GM18517 (cell line): Measurements from ENCODE around the gene HSD17B14.

Source experiments
- ATAC-seq: cut with Tn5 transposase; IDR thresholded peaks from one replicate; pipeline ENCODE4 v1.9.1; 2021; ENCODE audit warnings: mild to moderate bottlenecking, moderate library complexity; ENCODE audit not compliant: unreplicated experiment

HSD17B14 gene

DNA sequence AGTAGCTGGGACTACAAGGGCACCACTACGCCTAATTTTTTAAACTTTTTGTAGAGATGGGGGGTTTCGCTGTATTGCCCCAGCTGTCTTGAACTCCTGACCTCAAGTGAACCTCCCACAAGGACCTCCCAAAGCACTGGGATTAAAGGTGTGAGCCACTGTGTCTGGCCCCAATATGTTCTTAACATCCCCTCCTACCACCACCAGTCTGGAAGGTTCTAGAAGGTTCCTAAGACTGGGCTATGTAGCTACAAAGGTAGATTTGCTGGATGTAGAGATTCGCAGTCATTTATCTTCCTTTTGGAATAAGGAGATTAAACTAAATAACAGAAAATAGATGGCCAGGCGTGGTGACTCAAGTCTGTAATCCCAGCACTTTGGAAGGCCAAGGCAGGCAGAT, 5.3 kb downstream of the HSD17B14 start:
- no peak for ATAC-seq

DNA sequence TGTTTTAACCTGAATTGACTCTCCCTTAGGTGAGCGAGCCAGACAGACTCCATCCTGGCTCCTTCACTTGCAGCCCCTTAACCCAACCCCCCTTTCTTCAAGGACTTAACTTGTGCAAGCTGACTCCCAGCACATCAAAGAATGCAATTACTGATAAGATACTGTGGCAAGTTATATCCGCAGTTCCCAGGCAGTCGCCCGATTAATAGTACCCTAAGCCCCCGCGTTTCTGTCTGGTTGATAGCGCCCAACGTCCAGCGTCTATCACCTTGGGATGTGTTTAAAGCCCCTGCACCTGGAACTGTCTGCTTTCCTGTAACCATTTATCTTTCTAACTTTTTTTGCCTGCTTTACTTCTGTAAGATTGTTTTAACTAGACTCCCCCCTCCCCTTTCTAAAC, 6.2 kb downstream of the HSD17B14 start:
- ATAC-seq: no peak

DNA sequence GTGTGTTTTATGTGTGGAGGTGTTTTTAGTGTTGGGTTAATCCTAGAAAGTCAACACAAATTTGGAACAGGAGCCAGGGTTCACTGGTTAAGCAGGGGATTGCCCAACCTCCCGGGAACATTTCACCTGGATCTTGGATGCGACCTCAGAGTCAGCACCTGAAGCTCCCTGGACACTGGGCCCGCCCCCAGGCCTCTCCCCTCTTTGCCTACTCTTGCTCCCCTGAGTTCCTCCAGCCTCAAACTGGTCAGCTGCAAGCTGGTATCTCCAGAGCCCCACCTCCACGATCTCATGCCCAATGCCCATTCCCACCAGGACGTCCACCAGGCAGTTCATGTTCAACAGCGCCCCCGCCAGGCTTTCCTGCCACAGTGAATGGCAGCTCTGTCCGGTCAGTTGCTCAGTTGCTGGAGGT, 9.7 kb downstream of the HSD17B14 start:
- no peak for ATAC-seq

GRCh38 chr19:48822514-48822913, 13.8 kb downstream of the HSD17B14 start:
- no peak for ATAC-seq

DNA sequence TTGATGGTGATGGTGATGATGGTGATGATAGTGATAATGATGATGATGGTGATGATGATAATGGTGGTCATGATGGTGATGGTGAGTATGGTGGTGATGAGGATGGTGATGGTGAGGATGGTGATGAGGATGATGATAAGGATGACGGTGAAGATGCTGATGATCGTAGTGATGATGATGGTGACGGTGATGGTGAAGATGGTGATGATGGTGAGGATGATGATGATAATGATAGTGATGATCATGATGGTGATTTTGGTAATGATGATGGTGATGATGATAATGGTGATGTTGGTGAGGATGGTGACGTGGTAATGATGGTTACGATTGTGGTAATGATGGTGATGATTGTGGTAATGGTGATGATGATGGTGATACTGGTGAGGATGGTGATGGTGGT, 14.7 kb downstream of the HSD17B14 start:
- no peak for ATAC-seq

GRCh38 chr19:48819366-48819816, 16.9 kb downstream of the HSD17B14 start:
- no peak for ATAC-seq

DNA sequence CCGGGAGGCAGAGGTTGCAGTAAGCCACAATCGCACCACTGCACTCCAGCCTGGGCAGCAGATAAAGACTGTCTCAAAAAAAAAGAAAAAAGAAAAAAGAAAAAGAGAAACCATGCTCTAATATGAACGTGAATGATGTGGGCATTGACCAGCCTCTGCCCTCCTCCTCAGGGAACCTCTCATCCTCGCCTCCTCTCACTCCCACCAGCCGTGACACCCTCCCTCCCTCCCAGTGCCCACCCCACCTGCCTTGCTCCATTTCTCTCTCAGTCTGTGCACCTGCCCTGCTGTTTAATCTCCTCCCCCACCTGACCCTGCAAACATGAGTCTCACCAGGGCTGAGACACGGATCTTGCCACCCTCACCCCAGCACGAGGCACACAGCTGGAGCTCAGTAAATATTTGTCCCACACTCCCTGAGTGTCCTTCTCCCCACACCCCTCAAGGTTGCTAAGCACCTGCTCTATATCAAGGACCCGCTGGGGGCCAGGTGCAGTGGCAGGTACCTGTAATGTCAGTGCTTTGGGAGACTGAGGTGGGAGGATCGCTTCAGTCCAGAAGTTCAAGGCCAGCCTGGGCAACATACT, 18.0 kb downstream of the HSD17B14 start:
- ATAC-seq: no peak

DNA sequence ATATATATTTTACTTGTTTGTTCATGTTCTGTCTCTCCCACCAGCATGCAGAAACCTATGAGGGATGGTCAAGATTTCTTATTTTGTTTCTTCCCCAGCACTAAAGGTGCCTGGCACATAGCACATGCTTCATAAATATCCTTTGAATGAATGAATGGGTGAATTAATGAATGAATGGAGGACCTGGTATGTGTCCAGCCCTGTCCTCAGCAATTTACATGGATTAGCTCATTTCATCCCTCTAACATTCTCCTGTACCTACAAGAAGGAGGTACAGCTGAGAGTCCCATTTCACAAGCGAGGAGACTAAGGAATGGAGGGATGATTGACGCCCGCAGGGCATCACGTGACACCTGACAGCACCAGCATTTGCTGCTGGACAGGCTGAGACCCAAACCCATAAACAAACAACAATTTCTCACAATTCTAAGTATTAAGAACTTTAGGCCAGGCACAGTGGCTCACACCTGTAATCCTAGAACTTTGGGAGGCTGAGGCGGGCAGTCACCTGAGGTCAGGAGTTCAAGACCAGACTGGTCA, 18.6 kb downstream of the HSD17B14 start:
- no peak for ATAC-seq

DNA sequence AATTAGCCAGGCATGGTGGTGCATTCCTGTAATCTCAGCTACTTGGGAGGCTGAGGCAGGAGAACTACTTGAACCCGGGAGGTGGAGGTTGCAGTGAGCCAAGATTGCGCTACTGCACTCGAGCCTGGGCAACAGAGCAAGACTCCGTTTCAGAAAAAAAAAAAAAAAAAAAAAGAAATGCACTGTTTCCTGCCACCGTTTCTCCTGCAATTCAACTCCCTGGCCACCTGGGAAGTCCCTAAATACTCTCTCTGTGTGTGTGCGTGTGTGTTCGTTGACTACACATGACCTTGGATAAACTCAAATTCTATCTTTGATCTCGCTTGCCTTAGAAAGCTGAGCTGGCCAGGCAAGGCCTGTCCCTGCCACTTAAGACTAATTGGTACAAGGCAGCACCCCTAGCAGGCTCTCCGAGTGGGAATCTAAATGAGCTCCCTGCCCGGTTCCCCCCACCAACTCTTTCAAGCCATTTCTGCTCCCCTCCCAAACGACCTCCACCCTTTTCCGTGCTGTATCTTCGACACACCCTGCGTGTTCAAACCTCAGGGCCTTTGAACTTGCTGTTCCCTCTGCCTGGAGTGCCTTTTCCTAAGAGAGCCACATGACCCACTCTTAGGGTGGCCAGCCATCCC, 20.3 kb downstream of the HSD17B14 start:
- no peak for ATAC-seq

DNA sequence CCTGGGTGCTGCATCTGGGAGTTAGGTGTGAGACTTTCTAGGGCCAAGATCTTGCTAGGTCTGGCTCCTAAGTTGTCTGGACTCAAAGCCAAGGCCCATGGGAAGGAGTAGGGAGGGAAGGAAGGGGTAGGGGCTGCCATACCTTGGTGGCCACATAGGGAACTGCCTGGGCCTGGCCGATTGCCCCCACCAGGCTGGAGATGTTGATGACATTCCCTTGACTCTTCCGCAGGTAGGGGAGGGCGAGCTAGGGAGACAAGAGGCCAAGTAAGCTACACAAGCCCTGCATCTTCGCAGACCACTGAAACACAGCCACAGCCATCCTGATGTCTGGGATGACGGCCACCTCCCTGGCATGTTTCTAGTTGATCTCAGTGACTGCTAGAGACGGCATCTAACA, 21.4 kb downstream of the HSD17B14 start:
- ATAC-seq: no peak

DNA sequence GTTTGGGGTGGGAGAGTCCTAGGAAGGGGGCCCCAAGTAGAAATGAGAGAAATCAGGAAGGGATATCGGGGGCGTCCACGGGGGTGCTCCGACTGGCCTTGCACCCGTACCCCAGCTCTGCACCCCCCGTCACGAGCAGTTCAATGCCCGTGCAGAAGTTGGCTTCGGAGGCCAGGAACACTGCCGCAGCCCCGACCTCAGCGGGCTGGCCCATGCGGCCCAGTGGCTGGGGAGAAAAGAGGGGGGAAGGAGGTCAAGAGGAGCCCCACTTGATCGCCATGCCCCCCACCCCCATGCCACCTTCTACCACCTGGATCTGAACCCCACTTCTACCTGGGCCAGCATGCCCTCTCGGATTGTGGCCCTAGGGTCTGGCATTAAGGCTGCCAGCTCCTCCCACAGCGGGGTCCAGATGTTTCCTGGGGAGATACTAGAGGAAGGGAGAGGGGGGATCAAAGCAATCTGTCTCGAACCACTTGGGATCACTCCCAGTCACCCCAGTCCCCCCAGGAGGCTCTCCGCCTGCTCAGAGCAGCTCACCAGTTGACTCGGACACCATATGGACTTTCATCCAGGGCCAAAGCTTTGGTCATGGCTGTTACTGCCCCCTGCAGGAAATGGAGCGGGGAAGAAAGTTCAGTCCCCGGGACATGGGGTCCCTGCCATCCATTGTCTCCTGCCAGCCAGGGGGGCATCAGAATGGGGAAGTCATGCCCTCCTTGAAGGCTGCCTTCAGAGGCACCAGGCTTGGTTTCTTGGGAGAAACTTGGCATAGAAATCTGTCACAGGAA, 23.0 kb downstream of the HSD17B14 start:
- no peak for ATAC-seq

- ATAC-seq: no peak
Measured at GRCh38 chr19:48812094-48812929, 24.0 kb downstream of the HSD17B14 start.

GRCh38 chr19:48810151-48810550, 26.1 kb downstream of the HSD17B14 start:
- ATAC-seq: no peak

GRCh38 chr19:48807590-48808308, 28.5 kb downstream of the HSD17B14 start:
- no peak for ATAC-seq

GRCh38 chr19:48806818-48807589, 29.3 kb downstream of the HSD17B14 start:
- no peak for ATAC-seq

DNA sequence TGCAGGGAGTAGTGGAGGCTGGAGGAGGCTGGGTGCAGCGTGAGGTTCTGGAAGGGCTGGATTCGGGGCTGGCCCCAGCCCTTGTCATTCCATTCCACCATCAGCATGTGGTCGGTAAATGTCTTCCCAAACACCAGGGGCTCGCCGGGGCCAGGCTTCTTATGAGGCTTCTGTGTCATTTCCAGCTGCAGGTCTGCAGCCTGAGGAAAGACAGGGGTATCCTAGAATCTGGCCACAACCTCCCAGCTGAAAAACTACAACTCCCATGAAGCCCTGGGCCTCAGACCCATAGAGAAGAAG, 29.8 kb downstream of the HSD17B14 start:
- no peak for ATAC-seq

DNA sequence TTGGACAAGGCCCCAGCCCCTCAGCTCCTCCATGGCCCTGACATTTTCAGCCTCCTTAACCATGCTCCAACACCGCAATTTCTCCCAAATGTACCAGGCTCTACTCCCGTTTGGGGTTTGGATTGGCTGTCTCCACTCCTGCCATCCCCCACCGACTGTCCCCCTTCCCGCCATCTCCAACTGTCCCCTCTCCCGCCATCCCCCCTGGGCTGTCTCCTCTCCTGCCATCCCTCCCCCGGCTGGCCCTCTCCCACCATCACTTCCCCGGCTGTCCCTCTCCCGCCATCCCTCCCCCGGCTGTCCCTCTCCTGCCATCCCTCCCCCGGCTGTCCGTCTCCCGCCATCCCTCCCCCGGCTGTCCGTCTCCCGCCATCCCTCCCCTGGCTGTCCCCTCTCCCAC, 30.8 kb downstream of the HSD17B14 start:
- ATAC-seq: no peak

DNA sequence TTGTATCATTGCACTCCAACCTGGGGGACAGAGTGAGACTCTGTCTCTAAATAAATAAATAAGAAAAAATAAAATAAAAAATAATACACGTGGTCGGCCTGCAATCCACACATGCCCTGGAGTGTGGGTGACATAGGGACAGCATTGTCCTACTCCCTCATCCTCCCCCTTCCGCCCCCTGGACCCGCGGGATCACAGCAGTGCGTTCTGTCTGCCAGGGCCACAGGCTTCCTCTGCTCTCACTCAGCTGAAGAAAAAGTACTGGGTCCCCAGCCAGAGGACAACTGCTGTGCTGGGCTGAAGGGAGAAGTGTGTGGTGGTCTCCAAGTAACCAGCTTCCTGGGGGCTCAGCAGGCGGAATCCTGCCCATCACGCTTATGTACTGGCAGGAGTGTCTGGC, 31.8 kb downstream of the HSD17B14 start:
- ATAC-seq: no peak

DNA sequence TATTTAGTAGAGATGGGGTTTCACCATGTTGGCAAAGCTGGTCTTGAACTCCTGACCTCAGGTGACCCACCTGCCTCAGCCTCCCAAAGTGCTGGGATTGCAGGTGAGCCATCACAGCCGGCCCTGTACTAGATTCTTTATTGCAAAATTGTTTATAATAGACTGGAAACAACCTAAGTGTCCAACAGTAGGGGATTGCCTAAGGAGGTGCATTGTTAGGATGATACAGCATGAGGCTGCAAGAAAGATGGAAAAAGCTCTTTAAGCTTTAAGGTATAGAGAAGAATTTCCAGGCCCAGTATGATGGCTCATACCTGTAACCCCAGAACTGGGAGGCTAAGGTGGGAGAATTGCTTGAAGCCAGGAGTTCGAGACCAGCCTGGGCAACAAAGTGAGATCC, 33.7 kb downstream of the HSD17B14 start:
- ATAC-seq: no peak
